LNCaP clone FGC (cell line): ENCODE data around the gene GOLGA3.
A peak's percentile ranks its signal among the peaks of the same experiment; 100 is the strongest.

Experiments used
- DNase-seq: peaks from one replicate; pipeline ENCODE4 v3.0.0-alpha.2; 2011; ENCODE audit warnings: low read depth
- H3K4me3 ChIP-seq: 2 replicates; pipeline ENCODE4 v1.5.1; 2011; ENCODE audit warnings: mild to moderate bottlenecking, low read depth, low read length, control low read depth
- CTCF ChIP-seq: IDR thresholded peaks from 2 replicates; pipeline ENCODE4 v1.5.1; 2012; ENCODE audit warnings: mild to moderate bottlenecking; ENCODE audit not compliant: control insufficient read depth, insufficient read depth; ENCODE audit errors: extremely low read depth

Gene GOLGA3

GRCh38 chr12:132835076-132836025 is 6.7 kb upstream of the GOLGA3 start:
- H3K4me3 ChIP-seq, result no peak overlapping the region
- no peak for TF ChIP-seq CTCF
- DNase-seq, result no peak

DNA sequence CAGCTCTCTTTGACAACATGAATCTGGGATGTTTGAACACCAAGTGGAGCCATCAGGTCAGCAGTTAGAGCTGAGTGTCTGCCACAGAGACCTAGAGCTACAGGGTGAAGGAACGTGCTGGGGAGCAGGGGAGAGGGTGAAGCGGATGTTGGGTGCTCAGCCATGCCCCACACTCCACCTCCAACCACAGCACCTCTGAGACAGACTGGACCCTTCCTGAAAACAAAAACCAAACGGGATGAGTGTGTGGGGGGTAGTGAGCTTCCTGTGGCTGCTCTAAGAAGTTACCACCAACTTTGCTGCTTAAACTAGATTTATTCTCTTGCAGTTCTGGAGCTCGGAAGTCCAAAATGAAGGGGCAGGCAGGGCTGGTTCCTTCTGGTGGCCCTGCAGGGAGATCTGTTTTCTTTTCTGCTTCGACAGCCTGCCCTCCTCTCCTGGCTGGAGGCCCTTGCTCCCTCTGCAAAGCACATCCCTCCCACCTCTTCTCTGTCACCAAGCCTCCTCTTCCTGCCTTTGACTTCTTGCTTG is 5.6 kb upstream of the GOLGA3 start:
- TF ChIP-seq CTCF, result no peak
- H3K4me3 ChIP-seq, result no peak overlapping the region
- no peak for DNase-seq

GRCh38 chr12:132833341-132833740 is 4.7 kb upstream of the GOLGA3 start:
- no peak for DNase-seq
- H3K4me3 ChIP-seq, result no peak overlapping the region
- TF ChIP-seq CTCF, result no peak

DNA sequence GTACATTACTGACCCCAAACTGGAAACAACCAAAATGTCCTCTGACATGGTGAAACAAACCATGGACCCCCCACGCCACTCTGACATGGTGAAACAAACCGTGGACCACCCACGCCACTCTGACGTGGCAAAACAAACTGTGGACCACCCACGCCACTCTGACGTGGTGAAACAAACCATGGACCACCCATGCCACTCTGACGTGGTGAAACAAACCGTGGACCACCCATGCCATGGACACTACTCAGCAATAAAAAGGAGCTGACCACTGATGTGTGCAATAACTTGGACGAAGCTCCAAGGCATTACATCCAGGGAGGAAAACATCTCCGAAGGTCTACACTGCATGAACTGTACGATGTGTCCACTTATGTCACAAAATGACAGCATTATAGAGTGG is 3.1 kb upstream of the GOLGA3 start:
- TF ChIP-seq CTCF, result no peak
- H3K4me3 ChIP-seq, result no peak overlapping the region

DNA sequence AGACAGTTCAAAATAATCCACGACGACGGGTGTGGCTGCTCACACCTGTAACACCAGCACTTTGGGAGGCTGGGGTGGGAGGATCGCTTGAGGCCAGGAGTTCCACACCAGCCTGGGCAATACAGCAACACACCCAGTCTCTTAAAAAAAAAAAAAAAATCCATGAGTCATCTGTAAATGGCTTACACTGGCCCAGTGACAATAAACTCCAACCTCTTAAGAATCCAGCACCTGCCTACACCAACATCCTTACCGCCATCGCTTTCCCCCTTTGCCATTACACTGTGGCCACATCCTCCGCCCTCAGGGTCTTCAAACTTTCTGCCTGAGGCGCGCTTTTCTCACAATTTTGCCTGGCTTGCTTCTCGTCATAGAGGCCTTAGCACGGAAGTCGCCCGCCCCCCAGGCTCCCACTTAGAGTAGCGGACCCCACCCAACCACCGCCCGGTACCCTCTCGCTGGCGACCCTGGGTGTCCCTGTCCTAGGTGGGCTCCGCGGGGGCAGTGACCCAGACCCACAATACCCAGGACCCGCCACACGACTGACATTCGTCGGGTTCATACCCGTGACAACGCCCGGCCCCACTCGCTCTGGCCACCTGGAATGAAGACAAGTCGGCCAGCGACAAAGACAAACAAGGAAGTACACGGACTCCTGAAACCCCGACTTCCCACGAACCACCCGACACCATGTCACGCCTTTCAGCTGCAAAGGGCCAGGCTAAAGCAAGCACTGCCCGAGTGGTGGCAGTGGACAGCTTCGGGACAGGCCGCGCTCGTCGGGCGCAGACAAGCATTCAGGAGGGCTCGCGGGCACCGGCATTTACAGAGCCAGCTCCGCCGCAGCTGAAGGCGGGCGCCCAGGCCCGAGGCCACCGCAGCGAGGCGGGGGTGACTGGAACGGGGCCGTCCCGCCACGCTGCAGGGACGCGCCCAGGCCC is 636 bp downstream of the GOLGA3 start:
- TF ChIP-seq CTCF, result 0 out of 2 replicates have a peak, but pooled peaks have one; percentile 4
- peak; percentile 81 for DNase-seq
- H3K4me3 ChIP-seq, result peak overlapping the region; percentile 87

More for the DNA sequence above, 3.1 kb upstream of the GOLGA3 start:
- no peak for DNase-seq

- DNase-seq, result no peak
Observed at GRCh38 chr12:132825861-132826260, 2.8 kb downstream of the GOLGA3 start.

More at GRCh38 chr12:132825861-132826260, 2.8 kb downstream of the GOLGA3 start:
- TF ChIP-seq CTCF, result no peak
- no peak overlapping the region for H3K4me3 ChIP-seq
